Eye (tissue), 1 donor: Measurements from ENCODE around the gene BRINP3.
A peak's percentile ranks its signal among the peaks of the same experiment; 100 is the strongest.
"Not testable (repeated sequence)": the region's sequence is repeated elsewhere in the genome, so short reads cannot be mapped to it uniquely, and the experiment has no call there.

Source experiments
- DNase-seq: peaks from one replicate; pipeline ENCODE4 v3.0.0-alpha.2; 2015

Gene BRINP3

GRCh38 chr1:190177555-190177954 is 300.1 kb downstream of the BRINP3 start:
- no peak for DNase-seq

GRCh38 chr1:190176776-190177175 is 300.9 kb downstream of the BRINP3 start:
- DNase-seq, result no peak

- DNase-seq, result no peak
Observed at GRCh38 chr1:190175320-190175719, 302.3 kb downstream of the BRINP3 start.

GRCh38 chr1:190172651-190173430 is 304.8 kb downstream of the BRINP3 start:
- peak; percentile 16 for DNase-seq

GRCh38 chr1:190170321-190170720 is 307.3 kb downstream of the BRINP3 start:
- no peak for DNase-seq

GRCh38 chr1:190169311-190170067 is 308.2 kb downstream of the BRINP3 start:
- DNase-seq, result peak; percentile 25

- DNase-seq, result no peak
Observed at GRCh38 chr1:190168893-190169280, 308.8 kb downstream of the BRINP3 start.

- DNase-seq, result no peak
Observed at GRCh38 chr1:190168116-190168892, 309.4 kb downstream of the BRINP3 start.

- no peak for DNase-seq
Observed at GRCh38 chr1:190159146-190159545, 318.5 kb downstream of the BRINP3 start.

- DNase-seq, result no peak
Observed at GRCh38 chr1:190154744-190155143, 322.9 kb downstream of the BRINP3 start.

GRCh38 chr1:190147616-190148015 is 330.0 kb downstream of the BRINP3 start:
- DNase-seq, result no peak

- DNase-seq, result no peak
Observed at GRCh38 chr1:190144650-190145049, 333.0 kb downstream of the BRINP3 start.

- DNase-seq, result no peak
Observed at GRCh38 chr1:190140644-190141043, 337.0 kb downstream of the BRINP3 start.

GRCh38 chr1:190138702-190139101 is 339.0 kb downstream of the BRINP3 start:
- no peak for DNase-seq

- DNase-seq, result no peak
Observed at GRCh38 chr1:190138266-190138665, 339.4 kb downstream of the BRINP3 start.

- DNase-seq, result no peak
Observed at GRCh38 chr1:190129366-190129765, 348.3 kb downstream of the BRINP3 start.

GRCh38 chr1:190126728-190127127 is 350.9 kb downstream of the BRINP3 start:
- no peak for DNase-seq

- DNase-seq, result no peak
Observed at GRCh38 chr1:190124068-190124467, 353.6 kb downstream of the BRINP3 start.

- DNase-seq, result not testable (repeated sequence)
Observed at GRCh38 chr1:190120564-190120963, 357.1 kb downstream of the BRINP3 start.

- no peak for DNase-seq
Observed at GRCh38 chr1:190119683-190120082, 358.0 kb downstream of the BRINP3 start.

- no peak for DNase-seq
Observed at GRCh38 chr1:190116921-190117320, 360.7 kb downstream of the BRINP3 start.

GRCh38 chr1:190104961-190105360 is 372.7 kb downstream of the BRINP3 start:
- no peak for DNase-seq

- DNase-seq, result no peak
Observed at GRCh38 chr1:190102757-190103326, 374.8 kb downstream of the BRINP3 start.
